ENCODE results near the gene ABCB10. TPM values are rescaled to one million over a fixed set of nuclear protein-coding genes. Genes with fewer than 3 reads are reported as not detected.
"Not testable (repeated sequence)": the region's sequence is repeated elsewhere in the genome, so short reads cannot be mapped to it uniquely, and the experiment has no call there.

The ABCB10 gene
- polyA plus RNA-seq, 1 experiment: 12.7 TPM

GRCh38 chr1:229478852-229479251 lies 79.7 kb downstream of the ABCB10 start:
- no peak overlapping the region for H3K4me3 ChIP-seq (ENCODE audit: low read depth, low read length)
- ChIA-PET CTCF (interaction anchor here (7.6 kb wide), 1 partner anchor 221 kb away, joined by 111 read pairs; no protein-coding TSS in a partner anchor), POLR2A (no interaction called here)
- H3K36me3 ChIP-seq (ENCODE audit: control insufficient read depth, insufficient read depth, low read length): peaks cover 9% of the 10 kb centered on the region
- DNase-seq (ENCODE audit: low read depth): no peak
- TF ChIP-seq CTCF (IDR thresholded peaks at IDR 0.05; ENCODE audit: insufficient read depth, low read depth, low read length): no peak
- no peaks in the 10 kb centered on the region for H3K27me3 ChIP-seq (ENCODE audit: control insufficient read depth, insufficient read depth, low read length)

- H3K4me3 ChIP-seq (ENCODE audit: low read depth, low read length); DNase-seq (ENCODE audit: low read depth); H3K36me3 ChIP-seq (ENCODE audit: control insufficient read depth, insufficient read depth, low read length); H3K27me3 ChIP-seq (ENCODE audit: control insufficient read depth, insufficient read depth, low read length); POLR2A ChIA-PET: not testable (repeated sequence)
- CTCF ChIA-PET: interaction anchor here (0.7 to 3.7 kb wide), 4 partner anchors 11 to 783 kb away, joined by 3 to 21 read pairs (median 4); no protein-coding TSS in a partner anchor
These were observed 82.6 kb downstream of the ABCB10 start for GRCh38 chr1:229475859-229476258.

GRCh38 chr1:229474509-229474908 lies 84.0 kb downstream of the ABCB10 start:
- POLR2A ChIA-PET: interaction anchor here (0.7 kb wide), 1 partner anchor 32 kb away, joined by 3 read pairs; no protein-coding TSS in a partner anchor
- CTCF ChIA-PET: interaction anchor here (1.2 to 3.7 kb wide), 2 partner anchors 217 to 810 kb away, joined by 3 to 21 read pairs; no protein-coding TSS in a partner anchor
- DNase-seq (ENCODE audit: low read depth): no peak
- no peak for TF ChIP-seq CTCF (IDR thresholded peaks at IDR 0.05; ENCODE audit: insufficient read depth, low read depth, low read length)
- Histone ChIP-seq H3K36me3 (ENCODE audit: control insufficient read depth, insufficient read depth, low read length) (peaks cover 12% of the 10 kb centered on the region), H3K4me3 (ENCODE audit: low read depth, low read length) (no peak overlapping the region), H3K27me3 (ENCODE audit: control insufficient read depth, insufficient read depth, low read length) (no peaks in the 10 kb centered on the region)

DNA sequence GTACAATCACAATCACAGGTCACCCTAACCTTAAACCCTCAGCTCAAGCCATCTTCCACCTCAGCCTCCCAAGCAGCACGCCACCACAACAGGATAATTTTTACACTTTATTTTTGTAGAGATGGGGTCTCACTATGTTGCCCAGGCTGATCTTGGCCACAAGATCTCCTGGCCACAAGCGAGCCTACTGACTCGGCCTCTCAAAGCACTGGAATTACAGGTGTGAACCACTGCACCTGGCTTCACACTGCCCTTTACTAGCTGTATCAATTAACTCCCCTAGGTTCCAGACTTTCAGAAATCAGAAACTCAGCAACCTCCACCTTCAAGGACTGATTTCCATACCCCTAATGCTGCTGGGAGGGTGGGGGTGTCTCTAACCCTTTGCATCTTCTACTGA lies 87.3 kb downstream of the ABCB10 start:
- Histone ChIP-seq H3K4me3 (ENCODE audit: low read depth, low read length) (no peak overlapping the region), H3K27me3 (ENCODE audit: control insufficient read depth, insufficient read depth, low read length) (no peaks in the 10 kb centered on the region), H3K36me3 (ENCODE audit: control insufficient read depth, insufficient read depth, low read length) (peaks cover 16% of the 10 kb centered on the region)
- no peak for DNase-seq (ENCODE audit: low read depth)
- CTCF ChIA-PET: no interaction called here
- POLR2A ChIA-PET: no interaction called here
- TF ChIP-seq CTCF (IDR thresholded peaks at IDR 0.05; ENCODE audit: insufficient read depth, low read depth, low read length): no peak

DNA sequence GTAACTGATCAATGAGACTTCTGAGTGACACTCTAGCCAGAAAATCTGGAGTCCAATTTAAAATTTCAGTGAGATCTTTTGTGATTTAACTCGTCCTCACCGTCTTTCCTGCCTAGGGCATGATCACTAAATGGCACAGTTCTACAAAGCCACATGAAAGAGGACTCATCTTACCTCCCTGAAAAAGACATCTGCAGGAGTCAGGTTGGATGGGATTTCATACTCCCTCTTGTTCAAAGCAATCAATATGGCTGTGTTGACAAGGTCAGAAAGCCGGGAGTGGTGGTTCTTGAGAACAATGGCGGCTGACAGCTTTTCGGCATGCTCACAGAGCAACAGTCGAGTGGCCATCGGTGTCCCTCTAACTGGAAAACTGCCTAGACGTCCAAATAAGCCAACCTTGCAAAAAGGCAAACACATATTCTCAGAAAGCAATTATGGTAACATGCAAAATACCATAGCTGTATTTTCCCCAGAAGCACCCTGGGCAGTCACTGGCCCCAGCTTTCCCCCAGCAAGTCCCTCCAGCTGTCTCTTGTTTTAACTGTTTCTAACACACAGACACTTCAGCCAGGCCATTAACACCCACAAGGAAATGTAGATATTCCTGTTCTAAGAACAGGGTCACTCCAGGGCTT lies 88.0 kb downstream of the ABCB10 start:
- no peaks in the 10 kb centered on the region for H3K27me3 ChIP-seq (ENCODE audit: control insufficient read depth, insufficient read depth, low read length)
- ChIA-PET CTCF (no interaction called here), POLR2A (no interaction called here)
- H3K4me3 ChIP-seq (ENCODE audit: low read depth, low read length): no peak overlapping the region
- no peak for TF ChIP-seq CTCF (IDR thresholded peaks at IDR 0.05; ENCODE audit: insufficient read depth, low read depth, low read length)
- no peak for DNase-seq (ENCODE audit: low read depth)
- peaks cover 16% of the 10 kb centered on the region for H3K36me3 ChIP-seq (ENCODE audit: control insufficient read depth, insufficient read depth, low read length)

DNA sequence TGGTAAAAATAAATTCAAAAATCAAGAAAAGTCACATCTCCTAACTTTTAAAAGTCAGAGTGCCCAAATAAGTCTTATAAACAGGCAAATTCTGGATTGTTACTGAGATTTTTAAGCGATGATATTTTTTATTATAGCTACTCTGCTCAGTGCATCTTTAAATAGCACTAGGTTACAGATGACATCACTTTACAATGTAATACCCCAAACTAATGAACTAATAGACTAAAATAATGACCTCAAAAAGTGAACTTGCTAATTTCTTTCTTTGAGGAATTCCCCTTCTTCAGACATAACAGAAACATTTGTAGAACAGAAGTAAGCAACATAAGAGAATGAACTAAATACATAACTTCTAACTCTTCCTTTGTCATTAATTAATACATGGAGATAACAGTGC lies 91.6 kb downstream of the ABCB10 start:
- TF ChIP-seq CTCF (IDR thresholded peaks at IDR 0.05; ENCODE audit: insufficient read depth, low read depth, low read length): no peak
- Histone ChIP-seq H3K4me3 (ENCODE audit: low read depth, low read length) (no peak overlapping the region), H3K36me3 (ENCODE audit: control insufficient read depth, insufficient read depth, low read length) (peaks cover 18% of the 10 kb centered on the region), H3K27me3 (ENCODE audit: control insufficient read depth, insufficient read depth, low read length) (no peaks in the 10 kb centered on the region)
- CTCF ChIA-PET: interaction anchor here (1.2 to 2.4 kb wide), 3 partner anchors 8 to 23 kb away, joined by 3 to 10 read pairs (median 7); no protein-coding TSS in a partner anchor
- no peak for DNase-seq (ENCODE audit: low read depth)
- POLR2A ChIA-PET: no interaction called here
